IMR-90 (cell line): ENCODE results near the gene ZNF613. TPM values are rescaled to one million over a fixed set of nuclear protein-coding genes. Genes with fewer than 3 reads are reported as not detected.

Source experiments
- ATAC-seq: fragments of 200-7000 bp; cut with Tn5 transposase; 2 replicates; pipeline ENCODE4 v1.9.1; 2020; ENCODE audit warnings: low read depth, mild to moderate bottlenecking, moderate library complexity
- BruUV-seq: library from RNA; stranded (reverse); fragments of 400-500 nt; replicated peaks from 2 replicates; lab custom pipeline; 2021; lab: Mats Ljungman, UMichigan
- CTCF ChIA-PET: fragments of 300-600 bp; formaldehyde crosslinking; extraction: SDS; loops from one replicate; lab custom pipeline; 2021; ENCODE audit warnings: antibody characterized with exemption; lab: Yijun Ruan, JAX
- POLR2A ChIA-PET: fragments of 300-600 bp; sonication (Branson Sonifier 250); formaldehyde crosslinking; loops from one replicate; lab custom pipeline; 2022; ENCODE audit warnings: antibody characterized with exemption; ENCODE audit not compliant: unreplicated experiment; lab: Charles Lee
- DNase-seq: peaks from one replicate; pipeline ENCODE4 v3.0.0; 2013
- H2AFZ ChIP-seq: replicated peaks from 2 replicates; pipeline ENCODE3; 2013; ENCODE audit warnings: low read length, mild to moderate bottlenecking; ENCODE audit not compliant: poor library complexity
- H2AK5ac ChIP-seq: 2 replicates; pipeline ENCODE4 v1.6.1; 2013; ENCODE audit warnings: low read depth, low read length, inconsistent platforms
- H2AK9ac ChIP-seq: replicated peaks from 2 replicates; pipeline ENCODE3; 2013; ENCODE audit warnings: mild to moderate bottlenecking, low read depth, low read length, moderate library complexity; ENCODE audit not compliant: poor library complexity
- H2BK120ac ChIP-seq: 2 replicates; pipeline ENCODE4 v1.6.1; 2013; ENCODE audit warnings: low read depth, low read length, inconsistent platforms
- H2BK15ac ChIP-seq: 3 replicates; pipeline ENCODE4 v1.6.1; 2013; ENCODE audit warnings: low read depth, low read length, inconsistent platforms
- H2BK20ac ChIP-seq: 2 replicates; pipeline ENCODE4 v1.6.1; 2013; ENCODE audit warnings: low read depth, mild to moderate bottlenecking, inconsistent platforms, low read length, moderate library complexity
- H2BK5ac ChIP-seq: 2 replicates; pipeline ENCODE4 v1.6.1; 2013; ENCODE audit warnings: mild to moderate bottlenecking, low read depth, low read length, inconsistent platforms; ENCODE audit not compliant: poor library complexity, severe bottlenecking
- H3K14ac ChIP-seq: replicated peaks from 2 replicates; pipeline ENCODE4 v1.6.1; 2013; ENCODE audit warnings: low read depth, low read length, inconsistent platforms
- H3K18ac ChIP-seq: 2 replicates; pipeline ENCODE4 v1.6.1; 2013; ENCODE audit warnings: low read depth, low read length, control low read depth
- H3K23ac ChIP-seq: 2 replicates; pipeline ENCODE4 v1.6.1; 2013; ENCODE audit warnings: low read depth, low read length, inconsistent platforms
- H3K27ac ChIP-seq: 2 replicates; pipeline ENCODE4 v1.5.1; 2013; ENCODE audit warnings: mild to moderate bottlenecking, control low read depth, low read length; ENCODE audit not compliant: insufficient read depth
- H3K27me3 ChIP-seq: 2 replicates; pipeline ENCODE4 v1.6.1; 2013; ENCODE audit warnings: low read length; ENCODE audit not compliant: control insufficient read depth, insufficient read depth
- H3K36me3 ChIP-seq: 2 replicates; pipeline ENCODE4 v1.6.1; 2013; ENCODE audit warnings: low read length, mixed read lengths; ENCODE audit not compliant: control insufficient read depth, insufficient read depth
- H3K4ac ChIP-seq: 2 replicates; pipeline ENCODE4 v1.6.1; 2013; ENCODE audit warnings: low read depth, low read length, inconsistent platforms
- H3K4me1 ChIP-seq: 2 replicates; pipeline ENCODE4 v1.6.1; 2013; ENCODE audit warnings: low read length, mixed read lengths; ENCODE audit not compliant: control insufficient read depth, insufficient read depth
- H3K4me2 ChIP-seq: 2 replicates; pipeline ENCODE4 v1.6.1; 2013; ENCODE audit warnings: low read depth, mild to moderate bottlenecking, control low read depth, low read length, moderate library complexity
- H3K4me3 ChIP-seq: 2 replicates; pipeline ENCODE4 v1.5.1; 2013; ENCODE audit warnings: low read depth, mild to moderate bottlenecking, control low read depth, low read length, moderate library complexity; ENCODE audit not compliant: insufficient read depth
- H3K56ac ChIP-seq: 2 replicates; pipeline ENCODE4 v1.6.1; 2013; ENCODE audit warnings: low read length, inconsistent platforms; ENCODE audit not compliant: insufficient read depth; ENCODE audit errors: extremely low read depth
- H3K79me1 ChIP-seq, 2 experiments: 2 replicates each; pipeline ENCODE4 v1.6.1; 2013; ENCODE audit warnings: low read length in 2 of 2, inconsistent platforms in 1 of 2, low read depth in 1 of 2
- H3K9ac ChIP-seq: 2 replicates; pipeline ENCODE4 v1.6.1; 2013; ENCODE audit warnings: low read depth, low read length, control low read depth
- H3K9me1 ChIP-seq: 2 replicates; pipeline ENCODE4 v1.6.1; 2013; ENCODE audit warnings: low read length, inconsistent platforms; ENCODE audit not compliant: insufficient read depth
- H3K9me3 ChIP-seq: 2 replicates; pipeline ENCODE4 v1.6.1; 2013; ENCODE audit warnings: low read length; ENCODE audit not compliant: control insufficient read depth, insufficient read depth
- H4K20me1 ChIP-seq: 2 replicates; pipeline ENCODE4 v1.6.1; 2013; ENCODE audit warnings: low read length, inconsistent platforms; ENCODE audit not compliant: insufficient read depth
- H4K5ac ChIP-seq: 2 replicates; pipeline ENCODE4 v1.6.1; 2013; ENCODE audit warnings: mild to moderate bottlenecking, low read depth, low read length, control low read depth
- H4K8ac ChIP-seq, 2 experiments: 2 replicates each; pipeline ENCODE4 v1.6.1; 2013; ENCODE audit warnings: low read depth in 2 of 2, low read length in 2 of 2, control low read depth in 1 of 2, inconsistent platforms in 1 of 2
- H4K91ac ChIP-seq: 2 replicates; pipeline ENCODE4 v1.6.1; 2013; ENCODE audit warnings: low read depth, low read length, inconsistent platforms; ENCODE audit not compliant: insufficient read depth
- CHD1 ChIP-seq: IDR thresholded peaks from 2 replicates; pipeline ENCODE4 v1.6.1; 2012; ENCODE audit warnings: low read depth, low read length, improper control_type of control experiment
- FOS ChIP-seq: fragments of 150-350 bp; IDR thresholded peaks from 2 replicates; pipeline ENCODE4 v1.6.1; 2016; ENCODE audit warnings: low read depth, low read length
- MAFK ChIP-seq: IDR thresholded peaks from 2 replicates; pipeline ENCODE4 v1.6.1; 2012; ENCODE audit warnings: low read depth, low read length, improper control_type of control experiment
- MAZ ChIP-seq: IDR thresholded peaks from 2 replicates; pipeline ENCODE4 v1.6.1; 2012; ENCODE audit warnings: low read depth, mild to moderate bottlenecking, low read length, improper control_type of control experiment, moderate library complexity, borderline replicate concordance
- MXI1 ChIP-seq: IDR thresholded peaks from 2 replicates; pipeline ENCODE4 v1.6.1; 2012; ENCODE audit warnings: low read depth, mild to moderate bottlenecking, low read length, moderate library complexity, borderline replicate concordance
- NFE2L2 ChIP-seq: fragments of 150-350 bp; IDR thresholded peaks from 2 replicates; pipeline ENCODE4 v1.6.1; 2016; ENCODE audit warnings: low read depth, mild to moderate bottlenecking, low read length
- POLR2A ChIP-seq: IDR thresholded peaks from 2 replicates; pipeline ENCODE4 v1.6.1; 2012; ENCODE audit warnings: mild to moderate bottlenecking, low read depth, low read length
- RAD21 ChIP-seq: IDR thresholded peaks from 2 replicates; pipeline ENCODE4 v1.6.1; 2012; ENCODE audit warnings: low read length, improper control_type of control experiment
- RCOR1 ChIP-seq: IDR thresholded peaks from 2 replicates; pipeline ENCODE4 v1.6.1; 2012; ENCODE audit warnings: mild to moderate bottlenecking, low read length, improper control_type of control experiment; ENCODE audit not compliant: insufficient replicate concordance
- RFX5 ChIP-seq: IDR thresholded peaks from 2 replicates; pipeline ENCODE4 v1.8.0; 2012; ENCODE audit warnings: low read depth, mild to moderate bottlenecking, low read length, moderate library complexity
- SMC3 ChIP-seq: fragments of 150-350 bp; IDR thresholded peaks from 2 replicates; pipeline ENCODE4 v1.6.1; 2016; ENCODE audit warnings: low read depth, mild to moderate bottlenecking, antibody characterized with exemption, low read length, moderate library complexity
- whole genome bisulfite sequencing, 2 experiments: methylation state at CpG; one replicate each; pipeline versions ENCODE4 v1.1.5 to v1.1.7; 2013; ENCODE audit warnings: missing lambda C conversion rate in 2 of 2; ENCODE audit not compliant: insufficient read length in 1 of 2; ENCODE audit errors: extremely low coverage in 2 of 2; 5-methylcytosine and 5-hydroxymethylcytosine counted together
- dilution Hi-C: fragments of 300-500 bp; cut with HindIII; formaldehyde crosslinking; loops from one replicate; pipeline ENCODE4 v1.14.3; 2018; ENCODE audit warnings: low sequenced_read_pairs; ENCODE audit not compliant: unreplicated experiment
- in situ Hi-C: fragments of 300-500 bp; cut with MboI; formaldehyde crosslinking; loops from 3 replicates; pipeline ENCODE4 v1.14.3; 2019; ENCODE audit warnings: low sequenced_read_pairs, inconsistent platforms, mixed read lengths
- intact Hi-C: fragments of 100-400 bp; cut with micrococcal nuclease; formaldehyde crosslinking; loops from 2 replicates; pipeline ENCODE4 v1.10.0; 2022
- polyA plus RNA-seq, 3 experiments: library from polyadenylated mRNA; depleted of rRNA; stranded (reverse); fragments of >200 nt; gene quantifications; 2 replicates each; pipeline ENCODE4 v1.2.3, GENCODE V29; 2012; ENCODE audit warnings: low replicate concordance in 1 of 3
- total RNA-seq: library from RNA; depleted of rRNA; stranded (reverse); fragments of >200 nt; gene quantifications from 2 replicates; pipeline ENCODE4 v1.2.3, GENCODE V29; 2012
- TF ChIP-seq, protein P1 (sequence below): fragments of 150-350 bp; IDR thresholded peaks from 2 replicates; pipeline ENCODE4 v1.6.1; 2017; ENCODE audit warnings: mild to moderate bottlenecking, antibody characterized with exemption, low read length, low read depth
- TF ChIP-seq, protein P2 (sequence below): conservative IDR thresholded peaks from 2 replicates; pipeline ENCODE4 v1.5.1; 2012; ENCODE audit warnings: mild to moderate bottlenecking, low read depth, low read length, improper control_type of control experiment

ZNF613 gene
- total and polyA plus RNA-seq, 2 of the 4 experiments (the other 2 are of a cell fraction), result 3.3 to 10.4 TPM

DNA sequence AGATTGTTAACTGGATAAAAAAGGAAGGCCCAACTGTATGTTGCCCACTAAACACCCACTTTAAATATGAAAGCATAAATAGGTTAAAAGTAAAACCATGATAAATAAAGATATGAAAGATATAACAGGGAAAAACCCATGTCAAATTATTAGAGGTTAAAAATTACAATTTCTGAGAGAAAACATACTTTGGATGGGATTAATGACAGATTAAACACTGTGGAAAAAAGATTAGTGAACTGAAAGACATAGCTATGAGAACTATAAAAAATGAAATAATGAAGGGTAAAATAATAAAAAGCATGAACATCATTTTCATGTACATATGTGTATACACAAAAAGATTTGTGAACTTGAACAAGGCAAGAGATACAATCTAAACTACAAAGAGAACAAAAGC, 37.3 kb upstream of the ZNF613 start (continued):
- TF ChIP-seq, protein P1, sequence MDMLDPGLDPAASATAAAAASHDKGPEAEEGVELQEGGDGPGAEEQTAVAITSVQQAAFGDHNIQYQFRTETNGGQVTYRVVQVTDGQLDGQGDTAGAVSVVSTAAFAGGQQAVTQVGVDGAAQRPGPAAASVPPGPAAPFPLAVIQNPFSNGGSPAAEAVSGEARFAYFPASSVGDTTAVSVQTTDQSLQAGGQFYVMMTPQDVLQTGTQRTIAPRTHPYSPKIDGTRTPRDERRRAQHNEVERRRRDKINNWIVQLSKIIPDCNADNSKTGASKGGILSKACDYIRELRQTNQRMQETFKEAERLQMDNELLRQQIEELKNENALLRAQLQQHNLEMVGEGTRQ, result no peak

DNA sequence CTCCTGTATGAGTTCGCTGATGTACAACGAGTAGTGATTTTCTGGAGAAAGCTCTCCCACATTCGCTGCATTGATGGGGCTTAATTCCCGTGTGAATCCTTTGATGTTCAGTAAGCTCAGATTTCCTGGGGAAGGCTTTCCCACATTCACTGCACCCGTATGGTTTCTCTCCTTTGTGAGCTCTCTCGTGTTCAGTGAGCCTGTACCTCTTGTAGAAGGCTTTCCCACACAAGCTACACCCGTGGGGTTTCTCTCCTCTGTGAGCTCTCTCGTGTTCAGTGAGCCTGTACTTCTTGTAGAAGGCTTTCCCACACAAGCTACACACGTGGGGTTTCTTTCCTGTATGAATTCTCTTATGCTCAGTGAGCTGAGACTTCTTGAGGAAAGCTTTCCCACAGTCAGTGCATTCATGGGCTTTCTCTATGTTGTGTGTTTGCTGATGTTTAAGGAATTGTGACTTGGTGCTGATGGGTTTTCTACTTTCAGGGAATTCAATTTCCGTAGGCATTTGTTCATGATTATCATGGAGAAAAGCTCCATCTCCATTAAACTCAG, 36.0 kb upstream of the ZNF613 start:
- Histone ChIP-seq H4K91ac (no peak overlapping the region), H2BK5ac (no peak overlapping the region), H3K23ac (no peak overlapping the region), H3K56ac (no peak overlapping the region), H4K20me1 (no peaks in the 10 kb centered on the region), H3K9ac (no peak overlapping the region), H4K5ac (no peak overlapping the region), H3K4ac (no peak overlapping the region), H2AK5ac (no peak overlapping the region), H3K4me1 (no peaks in the 10 kb centered on the region), H3K27me3 (no peaks in the 10 kb centered on the region), H3K4me3 (no peak overlapping the region), H2BK120ac (no peak overlapping the region), H4K8ac (no peak overlapping the region), H3K18ac (no peak overlapping the region), H2BK20ac (no peak overlapping the region), H2AFZ (no peak overlapping the region), H3K79me1 (peaks cover under 1 to 5% of the 10 kb centered on the region in 2 experiments; a peak in 2 of 4 replicates), H3K4me2 (no peak overlapping the region), H3K14ac (no peak overlapping the region), H3K9me1 (no peaks in the 10 kb centered on the region), H2AK9ac (no peak overlapping the region), H3K27ac (no peak overlapping the region), H3K36me3 (peaks cover 36% of the 10 kb centered on the region), H2BK15ac (no peak overlapping the region), H3K9me3 (peaks cover 24% of the 10 kb centered on the region)
- dilution Hi-C loops (no loop called here), in situ Hi-C loops (no loop called here), intact Hi-C loops (no loop called here)
- BruUV-seq, result TSS peak; percentile 67
- 100% methylated on average over 3 of the region's 10 CpGs; no CpG with 5 or more reads in 1 of the 2 experiments for WGBS, 2 experiments
- ChIA-PET POLR2A (no interaction called here), CTCF (no interaction called here)
- no peak for ATAC-seq
- no peak for DNase-seq
- no peak for TF ChIP-seq RFX5
- TF ChIP-seq POLR2A, result no peak
- TF ChIP-seq RAD21, result no peak
- no peak for TF ChIP-seq SMC3
- TF ChIP-seq MXI1, result no peak
- no peak for TF ChIP-seq NFE2L2
- TF ChIP-seq MAFK, result no peak
- no peak for TF ChIP-seq RCOR1
- no peak for TF ChIP-seq CHD1
- no peak for TF ChIP-seq MAZ
- TF ChIP-seq, protein P1, result no peak
- TF ChIP-seq, protein P2, sequence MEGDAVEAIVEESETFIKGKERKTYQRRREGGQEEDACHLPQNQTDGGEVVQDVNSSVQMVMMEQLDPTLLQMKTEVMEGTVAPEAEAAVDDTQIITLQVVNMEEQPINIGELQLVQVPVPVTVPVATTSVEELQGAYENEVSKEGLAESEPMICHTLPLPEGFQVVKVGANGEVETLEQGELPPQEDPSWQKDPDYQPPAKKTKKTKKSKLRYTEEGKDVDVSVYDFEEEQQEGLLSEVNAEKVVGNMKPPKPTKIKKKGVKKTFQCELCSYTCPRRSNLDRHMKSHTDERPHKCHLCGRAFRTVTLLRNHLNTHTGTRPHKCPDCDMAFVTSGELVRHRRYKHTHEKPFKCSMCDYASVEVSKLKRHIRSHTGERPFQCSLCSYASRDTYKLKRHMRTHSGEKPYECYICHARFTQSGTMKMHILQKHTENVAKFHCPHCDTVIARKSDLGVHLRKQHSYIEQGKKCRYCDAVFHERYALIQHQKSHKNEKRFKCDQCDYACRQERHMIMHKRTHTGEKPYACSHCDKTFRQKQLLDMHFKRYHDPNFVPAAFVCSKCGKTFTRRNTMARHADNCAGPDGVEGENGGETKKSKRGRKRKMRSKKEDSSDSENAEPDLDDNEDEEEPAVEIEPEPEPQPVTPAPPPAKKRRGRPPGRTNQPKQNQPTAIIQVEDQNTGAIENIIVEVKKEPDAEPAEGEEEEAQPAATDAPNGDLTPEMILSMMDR, result no peak
- no peak for TF ChIP-seq FOS
